ENCODE data around the gene PCDH9. TPM values are rescaled to one million over a fixed set of nuclear protein-coding genes. Genes with fewer than 3 reads are reported as not detected.

Gene PCDH9
- total RNA-seq, 1 donor from 2014 or later, result 0.40 TPM

DNA sequence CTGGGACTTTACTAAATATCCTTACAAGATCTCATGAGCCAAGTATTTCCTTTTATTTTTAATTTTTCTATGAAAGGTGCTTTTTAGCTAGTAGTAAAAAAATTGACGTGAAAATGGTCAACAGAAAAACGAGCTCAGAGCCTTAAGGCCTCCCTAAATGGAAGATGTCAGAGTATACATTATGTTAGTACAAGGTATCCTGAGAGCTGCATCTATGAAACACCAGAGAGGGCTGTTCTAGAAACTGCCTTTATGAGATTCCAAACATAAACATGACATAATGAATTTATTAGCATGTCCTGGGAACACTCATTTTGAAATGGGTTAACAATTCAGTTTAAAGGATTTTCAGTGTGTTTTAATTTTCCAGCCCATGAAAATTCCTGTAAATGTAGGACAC lies 146.6 kb downstream of the PCDH9 start:
- no peak for DNase-seq (ENCODE audit: low read depth)
- no peak overlapping the region for H3K4me3 ChIP-seq (ENCODE audit: low read depth, low read length)
- TF ChIP-seq, protein P1, sequence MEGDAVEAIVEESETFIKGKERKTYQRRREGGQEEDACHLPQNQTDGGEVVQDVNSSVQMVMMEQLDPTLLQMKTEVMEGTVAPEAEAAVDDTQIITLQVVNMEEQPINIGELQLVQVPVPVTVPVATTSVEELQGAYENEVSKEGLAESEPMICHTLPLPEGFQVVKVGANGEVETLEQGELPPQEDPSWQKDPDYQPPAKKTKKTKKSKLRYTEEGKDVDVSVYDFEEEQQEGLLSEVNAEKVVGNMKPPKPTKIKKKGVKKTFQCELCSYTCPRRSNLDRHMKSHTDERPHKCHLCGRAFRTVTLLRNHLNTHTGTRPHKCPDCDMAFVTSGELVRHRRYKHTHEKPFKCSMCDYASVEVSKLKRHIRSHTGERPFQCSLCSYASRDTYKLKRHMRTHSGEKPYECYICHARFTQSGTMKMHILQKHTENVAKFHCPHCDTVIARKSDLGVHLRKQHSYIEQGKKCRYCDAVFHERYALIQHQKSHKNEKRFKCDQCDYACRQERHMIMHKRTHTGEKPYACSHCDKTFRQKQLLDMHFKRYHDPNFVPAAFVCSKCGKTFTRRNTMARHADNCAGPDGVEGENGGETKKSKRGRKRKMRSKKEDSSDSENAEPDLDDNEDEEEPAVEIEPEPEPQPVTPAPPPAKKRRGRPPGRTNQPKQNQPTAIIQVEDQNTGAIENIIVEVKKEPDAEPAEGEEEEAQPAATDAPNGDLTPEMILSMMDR (conservative IDR thresholded peaks at IDR 0.05; ENCODE audit: low read depth, low read length), result no peak

DNA sequence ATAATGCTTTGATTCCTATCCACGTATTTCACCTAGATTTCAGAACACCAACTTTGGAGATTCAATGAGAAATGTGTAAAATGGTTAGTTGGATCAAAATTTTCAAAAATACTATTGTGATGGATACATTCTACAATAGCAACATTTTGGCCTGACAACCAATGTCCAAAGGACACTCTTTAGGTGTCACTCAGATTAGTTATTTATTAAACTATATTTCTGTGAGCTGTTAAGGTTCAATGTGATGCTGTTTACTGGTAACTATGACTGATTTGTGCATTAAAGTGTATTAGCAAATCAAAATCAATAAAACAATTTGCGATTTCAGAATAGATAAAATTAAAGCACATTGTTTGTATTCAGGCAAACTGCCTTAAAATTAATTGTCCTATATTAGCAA lies 149.8 kb downstream of the PCDH9 start:
- TF ChIP-seq, protein P1 (conservative IDR thresholded peaks at IDR 0.05; ENCODE audit: low read depth, low read length), result no peak
- DNase-seq (ENCODE audit: low read depth), result no peak
- H3K4me3 ChIP-seq (ENCODE audit: low read depth, low read length), result no peak overlapping the region

DNA sequence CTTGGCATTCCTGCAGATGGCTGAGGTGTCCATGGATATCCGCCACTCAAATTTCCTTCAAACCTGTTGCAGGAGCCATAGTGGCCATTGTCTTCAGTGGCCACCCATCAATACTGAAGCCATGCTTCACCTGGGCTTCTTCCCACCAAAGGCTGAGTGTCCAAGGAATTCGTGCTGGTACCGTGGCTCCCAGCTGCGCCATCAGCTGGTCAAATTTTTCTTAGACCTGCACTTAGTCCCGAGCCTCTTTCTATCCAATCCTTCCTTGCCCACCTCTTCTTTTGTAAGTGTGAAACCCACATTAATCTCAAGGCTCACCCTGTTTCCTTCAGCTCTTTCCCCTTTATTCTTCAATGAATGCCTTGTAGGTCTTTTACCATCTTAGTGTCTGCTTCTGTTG lies 152.1 kb downstream of the PCDH9 start:
- TF ChIP-seq, protein P1 (conservative IDR thresholded peaks at IDR 0.05; ENCODE audit: low read depth, low read length), result no peak
- no peak for DNase-seq (ENCODE audit: low read depth)
- no peak overlapping the region for H3K4me3 ChIP-seq (ENCODE audit: low read depth, low read length)

DNA sequence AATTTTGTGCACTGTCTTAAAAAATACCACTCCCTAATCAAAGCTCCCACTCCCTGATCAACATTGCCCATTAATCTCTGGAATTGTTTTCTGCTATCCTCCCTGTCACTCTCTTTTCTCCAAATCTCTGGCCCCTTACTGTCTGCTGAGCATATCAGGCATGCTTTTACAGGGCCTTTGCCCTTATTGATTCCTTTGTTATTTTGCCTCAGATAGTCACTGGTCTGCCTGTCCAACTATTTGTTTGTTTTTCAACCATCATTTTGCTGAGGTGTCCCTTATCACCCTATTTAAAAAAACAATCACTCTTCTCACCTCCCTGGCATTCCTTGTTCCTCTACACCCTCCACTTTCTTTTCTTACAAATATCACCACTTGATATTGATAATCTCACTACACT lies 153.0 kb downstream of the PCDH9 start:
- TF ChIP-seq, protein P1 (conservative IDR thresholded peaks at IDR 0.05; ENCODE audit: low read depth, low read length), result no peak
- H3K4me3 ChIP-seq (ENCODE audit: low read depth, low read length), result no peak overlapping the region
- no peak for DNase-seq (ENCODE audit: low read depth)

DNA sequence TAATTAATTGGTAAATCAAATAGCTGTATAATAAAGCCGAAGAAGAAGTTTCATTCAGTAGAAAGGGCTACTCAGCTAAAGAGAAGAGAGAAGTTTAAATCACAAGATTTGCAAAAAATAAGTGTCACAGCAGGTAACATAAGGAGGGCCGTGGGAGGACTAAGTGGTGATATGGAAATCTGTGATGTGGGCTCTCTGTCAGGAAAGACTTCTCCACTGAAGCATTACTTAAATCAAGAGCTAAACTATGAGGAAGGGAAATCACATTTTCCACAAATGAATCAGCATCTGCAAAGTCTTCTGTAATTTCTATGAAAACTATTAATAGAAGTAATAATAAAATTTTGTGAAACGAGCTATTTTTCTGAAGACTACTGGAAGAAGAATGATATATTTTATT lies 153.8 kb downstream of the PCDH9 start:
- TF ChIP-seq, protein P1 (conservative IDR thresholded peaks at IDR 0.05; ENCODE audit: low read depth, low read length), result no peak
- H3K4me3 ChIP-seq (ENCODE audit: low read depth, low read length), result no peak overlapping the region
- no peak for DNase-seq (ENCODE audit: low read depth)

DNA sequence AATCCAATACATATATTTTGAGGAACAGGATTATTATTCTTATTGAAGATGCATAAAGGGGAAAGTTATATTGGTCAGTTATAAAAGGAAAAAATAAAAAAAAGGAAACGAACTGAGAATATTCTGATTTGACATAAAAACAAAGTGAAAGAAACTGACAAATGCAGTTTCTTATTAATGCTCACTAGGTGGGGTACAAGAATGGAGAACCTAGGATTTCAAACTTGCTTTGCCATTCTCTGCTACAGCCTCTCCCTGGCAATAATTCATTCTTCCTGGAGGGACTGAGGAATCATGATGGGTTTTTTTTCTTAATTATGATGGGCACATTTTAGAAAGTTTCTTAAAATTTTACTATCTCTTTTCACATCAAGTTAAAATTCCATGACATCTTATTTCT lies 154.9 kb downstream of the PCDH9 start:
- DNase-seq (ENCODE audit: low read depth), result no peak
- H3K4me3 ChIP-seq (ENCODE audit: low read depth, low read length), result no peak overlapping the region
- TF ChIP-seq, protein P1 (conservative IDR thresholded peaks at IDR 0.05; ENCODE audit: low read depth, low read length), result peak; percentile 29

DNA sequence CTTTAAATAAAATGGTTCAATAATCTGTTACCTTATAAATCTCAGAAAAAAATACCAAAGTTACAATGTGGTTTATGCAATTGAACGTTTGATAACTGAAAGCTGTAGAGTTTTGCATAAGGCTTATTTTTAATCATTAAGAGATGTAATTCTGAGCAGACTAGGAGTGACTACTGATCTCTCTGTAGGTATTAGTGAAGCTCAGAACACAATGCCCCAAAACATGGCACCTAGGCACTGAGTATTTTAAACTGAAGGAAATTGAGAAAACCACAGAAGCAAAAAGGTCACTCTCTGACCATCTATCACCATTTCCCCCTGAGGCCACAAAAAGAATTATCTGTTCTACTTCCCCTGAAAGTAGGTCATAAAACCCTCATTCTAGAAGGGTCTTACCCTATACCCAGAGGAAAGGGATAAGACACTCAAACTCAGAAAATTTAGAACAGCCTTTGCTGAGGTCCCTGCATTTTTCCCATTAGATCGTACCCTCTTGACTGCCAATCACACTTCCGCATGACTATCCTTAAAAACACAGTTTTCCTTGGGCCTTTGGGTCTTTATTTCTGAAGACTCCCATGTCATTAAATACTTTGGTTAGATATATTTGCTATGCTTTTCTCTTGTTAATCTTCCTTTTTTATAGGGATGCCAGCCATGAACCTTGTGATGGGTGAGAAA lies 158.1 kb downstream of the PCDH9 start:
- no peak for DNase-seq (ENCODE audit: low read depth)
- H3K4me3 ChIP-seq (ENCODE audit: low read depth, low read length), result no peak overlapping the region
- TF ChIP-seq, protein P1 (conservative IDR thresholded peaks at IDR 0.05; ENCODE audit: low read depth, low read length), result no peak

Data from epithelial cell of proximal tubule (primary cell).